A204.1 (cell line): ENCODE results near the gene SLC25A23.

ENCODE experiments used
- FAIRE-seq: peaks from 2 replicates; lab custom pipeline; 2012; peaks lifted over from hg19 to GRCh38; lab: Jason Lieb, UNC

The SLC25A23 gene

GRCh38 chr19:6424939-6425731 is 34.5 kb downstream of the SLC25A23 start:
- FAIRE-seq, result peak; percentile 100

GRCh38 chr19:6424195-6424938 is 35.2 kb downstream of the SLC25A23 start, which contains the start of gene KHSRP:
TSS of gene KHSRP (minus strand) at chr19:6424811. CDS start at chr19:6424701, 110 bp downstream.
- no peak for FAIRE-seq

GRCh38 chr19:6423499-6424194 is 35.9 kb downstream of the SLC25A23 start:
- no peak for FAIRE-seq

- no peak for FAIRE-seq
Observed at GRCh38 chr19:6421075-6422014, 38.2 kb downstream of the SLC25A23 start.

- FAIRE-seq, result no peak
Observed at GRCh38 chr19:6418562-6418932, 41.0 kb downstream of the SLC25A23 start.

- no peak for FAIRE-seq
Observed at GRCh38 chr19:6417713-6418561, 41.7 kb downstream of the SLC25A23 start.

GRCh38 chr19:6416658-6417405 is 42.8 kb downstream of the SLC25A23 start:
- FAIRE-seq, result no peak

GRCh38 chr19:6415591-6416190 is 43.9 kb downstream of the SLC25A23 start:
- no peak for FAIRE-seq

GRCh38 chr19:6414793-6415590 is 44.6 kb downstream of the SLC25A23 start:
- no peak for FAIRE-seq

- no peak for FAIRE-seq
Observed at GRCh38 chr19:6413721-6414643, 45.6 kb downstream of the SLC25A23 start.

- no peak for FAIRE-seq
Observed at GRCh38 chr19:6413291-6413690, 46.3 kb downstream of the SLC25A23 start.

GRCh38 chr19:6412447-6413091 is 47.0 kb downstream of the SLC25A23 start:
- no peak for FAIRE-seq

GRCh38 chr19:6412061-6412446 is 47.5 kb downstream of the SLC25A23 start:
- no peak for FAIRE-seq

- no peak for FAIRE-seq
Observed at GRCh38 chr19:6409346-6409745, 50.2 kb downstream of the SLC25A23 start.

GRCh38 chr19:6406401-6406800 is 53.2 kb downstream of the SLC25A23 start:
- no peak for FAIRE-seq

- no peak for FAIRE-seq
Observed at GRCh38 chr19:6402837-6403608, 56.6 kb downstream of the SLC25A23 start.
